NCI-H345 treated with DMSO at 0.1 percent for 48 hours (cell line): ENCODE data around the gene DDA1.
A peak's percentile ranks its signal among the peaks of the same experiment; 100 is the strongest.
"Not testable (repeated sequence)": the region's sequence is repeated elsewhere in the genome, so short reads cannot be mapped to it uniquely, and the experiment has no call there.

Experiments
- DNase-seq: peaks from one replicate; lab custom pipeline; 2025; ENCODE audit not compliant: unreplicated experiment; lab: John Stamatoyannopoulos, UW

Gene DDA1

GRCh38 chr19:17286752-17287151, 22.6 kb upstream of the DDA1 start:
- no peak for DNase-seq

GRCh38 chr19:17289489-17289888, 19.9 kb upstream of the DDA1 start:
- no peak for DNase-seq

DNA sequence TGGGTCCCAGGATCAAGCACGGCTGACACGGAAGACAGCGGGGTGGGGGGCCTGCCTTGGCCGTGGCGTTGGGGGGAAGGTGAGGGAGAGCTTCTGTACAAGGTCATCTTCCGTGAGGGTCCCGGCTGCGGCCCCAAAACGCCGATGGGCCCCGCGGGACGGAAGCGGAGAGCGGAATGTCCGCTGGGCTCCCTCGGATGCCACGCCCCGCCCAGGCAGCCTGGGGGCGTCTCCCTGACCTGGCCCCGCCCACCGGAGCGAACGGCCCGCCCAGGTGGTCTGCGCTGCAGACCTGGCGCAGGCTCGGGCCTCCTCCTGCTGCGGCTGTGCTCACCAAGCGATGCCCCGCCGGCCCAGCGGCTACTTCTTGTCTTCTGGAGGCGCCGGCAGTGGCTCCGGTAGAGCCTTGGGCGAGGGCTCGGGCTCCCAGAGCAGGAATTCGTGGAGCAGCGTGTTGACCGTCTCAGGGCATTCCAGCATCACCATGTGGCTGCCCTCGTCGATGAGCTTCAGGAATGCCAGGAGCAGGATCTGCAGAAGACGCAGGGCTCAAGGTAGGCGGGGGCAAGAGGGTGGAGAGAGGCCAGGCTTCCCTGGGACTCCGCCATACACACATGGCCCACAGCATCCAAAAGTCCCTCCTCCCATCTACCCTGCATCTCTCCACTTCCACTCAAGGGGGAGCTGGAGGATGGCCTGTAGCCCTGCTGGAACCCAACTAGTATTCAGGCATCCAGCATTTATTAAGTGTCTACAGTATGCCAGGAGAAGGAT, 16.9 kb upstream of the DDA1 start:
- no peak for DNase-seq

GRCh38 chr19:17293605-17294004, 15.8 kb upstream of the DDA1 start:
- no peak for DNase-seq

DNA sequence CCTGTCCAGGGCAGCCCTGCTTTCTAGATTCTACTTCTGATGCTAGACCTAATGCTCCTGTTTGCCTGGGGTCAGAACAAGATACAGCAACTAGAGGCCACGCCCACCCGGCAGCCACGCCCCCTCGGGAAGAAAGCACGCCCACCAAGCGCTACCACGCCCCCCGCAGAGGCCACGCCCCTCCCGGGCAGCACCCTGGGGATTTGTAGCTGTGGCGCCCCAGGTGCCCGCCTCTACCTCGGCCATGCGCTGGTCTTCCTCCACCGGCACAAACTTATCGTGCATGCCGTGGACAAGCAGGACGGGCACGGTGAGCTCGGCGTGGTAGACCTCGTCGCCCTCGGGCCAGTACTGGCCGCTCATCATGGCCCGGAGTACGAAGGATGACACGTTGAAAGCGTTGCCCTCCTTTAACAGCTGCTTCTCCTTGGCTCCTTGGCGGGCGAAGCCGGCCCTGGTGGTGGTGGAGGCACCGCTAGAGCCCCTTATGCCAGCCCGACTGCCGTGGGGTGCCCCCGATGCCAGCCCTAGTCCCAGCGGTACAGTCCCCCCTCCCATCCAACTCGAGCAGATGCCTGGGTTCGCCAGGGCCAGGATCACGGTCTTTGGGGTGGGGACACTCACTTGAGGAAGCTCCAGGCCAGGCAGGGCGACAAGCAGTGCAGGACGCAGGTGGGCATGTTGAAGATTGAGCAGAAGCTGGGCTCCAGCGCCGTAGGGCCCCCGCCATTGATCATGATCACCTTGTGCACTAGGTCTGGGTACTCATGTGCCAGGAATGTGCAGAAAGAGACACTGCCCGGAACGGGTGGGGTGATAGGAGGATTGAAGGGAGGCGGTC, 15.1 kb upstream of the DDA1 start:
- DNase-seq = no peak

DNA sequence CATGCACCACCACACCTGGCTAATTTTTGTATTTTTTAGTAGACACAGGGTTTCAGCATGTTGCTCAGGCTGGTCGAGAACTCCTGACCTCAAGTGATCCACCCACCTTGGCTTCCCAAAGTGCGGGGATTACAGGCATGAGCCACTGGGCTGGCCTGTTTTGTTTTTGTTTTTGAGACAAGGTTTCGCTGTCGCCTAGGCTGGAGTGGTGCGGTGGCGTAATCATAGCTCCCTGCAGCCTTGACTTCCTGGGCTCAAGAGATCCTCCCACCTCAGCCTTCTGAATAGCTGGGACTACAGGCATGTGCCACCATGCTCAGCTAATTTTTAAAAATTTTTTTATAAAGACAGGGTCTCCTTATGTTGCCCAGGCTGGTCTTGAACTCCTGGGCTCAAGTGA, 13.8 kb upstream of the DDA1 start:
- not testable (repeated sequence) for DNase-seq

DNA sequence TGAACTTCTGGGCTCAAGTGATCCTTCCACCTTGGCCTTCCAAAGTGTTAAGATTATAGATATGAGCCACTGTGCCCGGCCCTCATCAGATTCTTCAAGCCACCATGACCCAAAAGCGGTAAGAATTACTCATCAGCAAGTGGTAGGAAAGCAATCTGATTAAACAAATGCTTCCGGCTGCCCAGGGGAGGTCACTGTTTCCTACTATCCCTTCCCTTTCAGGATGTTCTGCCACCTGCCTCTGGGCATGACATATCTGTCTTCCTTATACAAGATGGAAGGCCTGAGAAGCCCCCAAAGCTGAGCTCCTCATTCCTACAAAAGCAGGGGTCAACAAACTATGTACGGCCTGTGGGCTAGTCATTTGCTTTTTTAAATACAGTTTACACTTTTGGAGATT, 13.1 kb upstream of the DDA1 start:
- DNase-seq = no peak

GRCh38 chr19:17296976-17297375, 12.4 kb upstream of the DDA1 start:
- no peak for DNase-seq

DNA sequence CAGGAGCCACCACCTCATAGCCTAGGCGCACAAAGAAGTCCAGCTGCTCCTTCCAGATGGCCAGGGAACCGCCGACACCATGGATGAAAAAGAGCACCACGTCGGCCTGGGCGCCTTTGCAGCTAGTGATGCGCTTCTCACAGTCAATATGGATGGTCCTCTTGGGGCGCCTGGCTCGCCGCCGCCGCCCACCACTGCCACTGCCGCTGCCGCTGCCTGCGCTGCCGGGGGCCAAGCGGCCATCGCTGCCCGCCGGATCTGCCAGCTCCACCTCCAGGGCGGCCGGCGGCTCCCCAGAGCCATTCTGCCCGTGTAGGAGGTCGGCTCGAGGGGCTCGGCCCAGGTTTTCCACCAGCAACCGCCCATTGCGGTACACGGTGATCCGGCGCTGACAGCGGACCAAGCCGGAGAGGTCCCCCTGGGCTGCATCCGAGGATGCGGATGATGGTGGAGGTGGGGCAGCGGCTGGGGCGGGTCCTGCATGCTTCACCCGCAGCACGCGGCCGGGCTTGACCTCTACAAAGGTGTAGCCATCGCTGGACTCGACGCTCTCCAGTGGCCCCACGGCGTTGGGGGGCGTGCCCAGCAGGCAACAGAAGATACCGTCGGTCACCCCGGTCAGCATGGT, 8.3 kb upstream of the DDA1 start:
- DNase-seq = no peak

DNA sequence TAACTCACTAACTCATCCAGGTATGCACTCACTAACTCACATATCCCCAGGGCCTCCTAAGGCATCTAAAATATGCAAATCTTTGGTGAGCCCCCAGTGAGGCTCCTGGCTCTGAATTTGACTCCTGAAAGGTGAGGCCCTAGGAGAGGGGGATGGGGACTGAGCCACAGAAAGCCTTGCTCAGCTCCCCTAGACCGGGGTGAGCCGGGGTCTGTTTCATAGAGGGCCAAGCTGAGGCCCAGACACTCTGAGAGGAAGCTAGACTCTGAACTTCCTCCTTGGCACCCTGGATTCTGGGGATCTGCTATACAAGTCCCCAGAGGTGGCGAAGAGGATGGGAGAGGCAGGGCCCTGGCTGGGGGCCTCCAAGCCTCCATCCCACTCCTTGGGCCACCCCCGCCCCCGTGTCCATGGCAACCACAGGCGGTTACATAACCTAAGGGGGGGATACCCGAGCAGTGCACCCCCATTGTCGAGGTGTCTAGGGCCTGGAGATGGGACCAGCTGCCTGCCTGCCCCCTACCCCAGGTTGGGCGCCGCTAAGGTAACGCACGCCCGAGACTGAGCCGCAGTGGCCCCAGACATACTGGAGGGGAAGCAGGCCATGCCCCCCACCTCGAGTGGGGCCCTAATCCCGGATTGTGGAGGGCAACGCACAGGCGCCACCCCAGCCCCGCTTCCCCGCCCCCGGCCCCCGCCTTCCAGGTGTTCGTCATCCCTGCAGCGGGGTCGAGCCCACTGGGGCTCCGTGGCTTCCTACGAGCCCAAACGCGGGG, 6.8 kb upstream of the DDA1 start:
- DNase-seq = no peak

DNA sequence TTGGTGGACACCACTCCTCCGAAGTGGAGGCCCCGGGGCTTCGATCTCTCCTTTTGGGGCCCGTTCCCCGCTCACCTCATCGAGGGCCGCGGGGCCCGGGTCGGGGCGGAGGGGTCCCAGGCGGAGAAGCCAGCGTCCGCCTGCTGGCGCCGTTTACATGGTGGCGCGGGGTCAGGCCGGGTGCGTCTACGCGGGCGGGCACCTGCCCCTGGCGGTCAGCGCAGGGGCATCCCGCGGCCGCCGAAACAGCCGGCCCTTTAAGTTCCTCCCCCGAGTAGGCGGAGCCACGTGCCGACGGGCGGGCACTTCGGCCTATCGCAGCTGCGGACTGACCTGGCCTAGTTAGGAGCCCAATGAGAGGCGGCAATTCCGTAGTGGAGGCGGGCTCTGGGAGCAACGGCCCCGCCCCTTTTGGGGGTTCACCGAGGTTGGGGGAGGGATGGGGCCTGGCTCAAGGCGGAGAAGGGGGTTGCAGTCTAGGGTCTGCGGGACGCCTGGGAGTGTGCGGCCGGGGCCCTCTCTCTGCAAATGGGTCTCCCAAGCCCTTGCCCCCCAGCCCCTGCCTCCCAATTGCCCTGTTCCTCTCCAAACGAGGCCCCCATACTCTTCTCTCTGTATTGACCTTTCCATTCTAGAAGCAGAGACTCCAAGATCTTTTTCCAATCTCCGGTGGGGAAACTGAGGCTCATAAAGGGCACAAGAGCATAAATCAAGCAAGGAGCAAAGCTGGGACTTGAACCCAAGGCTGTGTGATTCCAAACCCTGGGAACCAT, 6.0 kb upstream of the DDA1 start, which contains the start of gene ABHD8:
ABHD8 (minus strand) TSS at position 259 of the 773 bp plus-strand sequence. CDS start 1,809 bp downstream, outside the sequence.
- peak; percentile 83 for DNase-seq

- no peak for DNase-seq
Measured at GRCh38 chr19:17303940-17304267, 5.5 kb upstream of the DDA1 start.

GRCh38 chr19:17304386-17305215, 4.8 kb upstream of the DDA1 start:
- no peak for DNase-seq

GRCh38 chr19:17305216-17305516, 4.2 kb upstream of the DDA1 start:
- no peak for DNase-seq

GRCh38 chr19:17305517-17306284, 3.7 kb upstream of the DDA1 start, which contains the start of gene MRPL34:
TSS of gene MRPL34 (plus strand) at chr19:17305872. CDS start at chr19:17305893, 21 bp downstream.
- peak; percentile 96 for DNase-seq

DNA sequence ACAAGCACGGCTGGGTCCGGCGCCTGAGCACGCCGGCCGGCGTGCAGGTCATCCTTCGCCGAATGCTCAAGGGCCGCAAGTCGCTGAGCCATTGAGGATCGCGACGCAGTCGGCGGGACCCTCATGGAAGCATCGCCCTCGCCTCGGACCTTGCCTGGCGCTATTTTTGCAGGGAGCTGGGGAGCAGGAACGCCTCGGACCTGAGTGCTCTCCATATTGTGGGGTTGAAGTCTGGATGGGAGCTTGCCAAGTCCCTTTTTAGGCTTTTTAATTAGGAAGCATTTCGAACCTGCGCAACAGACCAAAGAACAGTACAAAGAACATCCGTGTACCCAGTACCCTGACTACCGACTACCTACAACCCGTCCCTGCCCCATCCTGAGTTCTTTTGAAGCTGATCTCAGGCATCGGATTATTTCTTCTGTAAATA, 3.1 kb upstream of the DDA1 start:
- no peak for DNase-seq

- DNase-seq = no peak
Measured at GRCh38 chr19:17307876-17308377, 1.4 kb upstream of the DDA1 start.

DNA sequence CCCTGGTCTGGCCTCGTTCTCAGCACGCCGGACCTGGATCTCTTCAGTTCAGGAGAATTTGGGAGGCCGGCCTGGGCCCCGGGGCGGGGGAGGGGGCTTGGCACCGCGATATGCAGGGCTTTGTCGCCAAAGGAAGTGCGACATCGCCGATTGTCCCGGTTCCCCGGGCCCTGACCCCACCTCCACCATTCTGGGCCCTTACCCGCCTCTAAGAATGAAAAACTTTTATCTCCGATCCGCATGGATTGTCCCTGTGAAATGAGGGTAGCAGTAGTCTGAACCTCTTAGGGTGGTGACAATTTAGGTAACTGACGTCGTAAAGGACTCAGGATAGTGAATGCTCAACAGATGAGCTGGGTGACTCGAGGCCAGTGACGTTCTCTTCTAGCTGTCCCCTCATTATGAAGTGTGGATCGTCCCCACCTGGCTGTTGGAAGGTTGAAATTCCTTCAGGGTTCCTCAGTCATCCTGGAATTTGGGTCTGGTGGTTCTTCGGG, 650 bp downstream of the DDA1 start:
- DNase-seq = no peak
